Amygdala (tissue), 56 donors: ENCODE results near the gene CHML.

ENCODE experiments used
- DNase-seq, 56 donors: peaks; one replicate each; lab custom pipeline; 2025; lab: John Stamatoyannopoulos, UW

The CHML gene

DNA sequence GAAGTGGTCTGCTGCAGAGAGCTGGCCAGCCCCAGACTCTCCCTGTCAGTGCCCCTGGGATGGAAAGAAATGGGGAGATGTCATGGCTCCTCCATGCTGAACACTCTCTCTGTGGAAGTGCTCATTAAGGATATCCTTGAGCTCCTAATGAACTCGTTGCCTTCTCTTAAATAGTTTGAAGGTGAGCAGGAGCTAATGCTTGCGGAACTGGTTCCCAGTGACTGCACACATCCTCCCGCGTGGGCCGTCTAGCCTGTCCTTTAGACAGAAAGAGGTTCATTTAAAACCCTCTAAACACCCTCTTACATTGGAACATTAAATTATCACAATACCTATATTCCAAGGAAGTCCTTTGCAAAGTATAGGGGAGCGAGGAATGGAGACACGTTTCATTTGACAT is 6.0 kb upstream of the CHML start:
- DNase-seq, result no peak

DNA sequence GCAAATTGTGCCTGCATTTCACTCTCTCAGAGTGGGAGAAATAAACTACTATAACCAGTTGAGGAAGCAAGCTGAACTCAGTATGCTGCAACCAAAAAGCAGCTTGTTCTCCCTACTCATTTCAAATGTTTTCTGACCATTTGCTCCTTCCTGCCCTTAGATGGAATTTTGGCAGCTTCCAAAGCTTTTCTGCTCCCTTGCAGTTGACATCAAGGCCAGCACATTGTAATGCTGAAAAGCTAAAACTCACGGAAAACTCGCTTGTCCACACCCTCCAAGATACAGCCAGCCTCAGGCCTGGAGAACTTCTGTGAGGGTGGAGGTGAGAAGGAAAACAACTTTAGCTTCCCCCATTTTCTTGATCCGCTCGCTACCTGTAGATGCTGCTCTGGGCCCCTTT is 5.0 kb upstream of the CHML start:
- no peak for DNase-seq

DNA sequence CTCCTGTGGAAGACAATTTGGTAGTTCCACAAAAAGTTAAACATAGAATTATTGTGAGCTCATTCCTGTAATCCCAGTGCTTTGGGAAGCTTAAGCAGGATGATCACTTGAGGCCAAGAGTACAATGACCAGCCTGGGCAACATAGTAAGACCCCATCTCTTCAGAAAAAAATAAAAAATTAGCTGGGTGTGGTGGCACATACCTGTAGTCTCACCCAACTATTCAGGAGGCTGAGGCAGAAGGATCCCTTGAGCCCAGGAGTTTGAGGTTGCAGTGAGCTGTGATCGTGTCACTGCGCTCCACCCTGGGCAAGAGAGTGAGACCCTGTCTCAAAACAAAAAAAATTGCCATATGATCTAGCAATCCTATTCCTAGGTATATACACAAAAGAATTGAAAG is 4.1 kb upstream of the CHML start:
- no peak for DNase-seq

DNA sequence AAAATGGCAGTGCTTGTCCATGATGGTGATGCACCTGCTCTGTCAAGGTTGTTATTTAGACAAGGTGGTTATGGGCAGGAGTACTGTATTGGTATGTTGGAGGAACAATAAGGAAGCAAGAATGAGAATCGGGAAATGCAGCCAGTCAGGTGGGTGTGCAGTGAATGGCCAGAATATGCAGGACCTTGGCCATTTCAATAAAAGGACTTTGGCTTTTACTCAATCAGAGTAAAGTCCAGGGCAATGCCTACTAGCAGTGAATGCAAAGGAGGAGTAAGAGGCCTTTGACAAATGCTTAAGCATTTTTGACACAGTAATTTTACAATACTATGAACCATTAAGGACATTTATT is 2.4 kb upstream of the CHML start:
- no peak for DNase-seq

DNA sequence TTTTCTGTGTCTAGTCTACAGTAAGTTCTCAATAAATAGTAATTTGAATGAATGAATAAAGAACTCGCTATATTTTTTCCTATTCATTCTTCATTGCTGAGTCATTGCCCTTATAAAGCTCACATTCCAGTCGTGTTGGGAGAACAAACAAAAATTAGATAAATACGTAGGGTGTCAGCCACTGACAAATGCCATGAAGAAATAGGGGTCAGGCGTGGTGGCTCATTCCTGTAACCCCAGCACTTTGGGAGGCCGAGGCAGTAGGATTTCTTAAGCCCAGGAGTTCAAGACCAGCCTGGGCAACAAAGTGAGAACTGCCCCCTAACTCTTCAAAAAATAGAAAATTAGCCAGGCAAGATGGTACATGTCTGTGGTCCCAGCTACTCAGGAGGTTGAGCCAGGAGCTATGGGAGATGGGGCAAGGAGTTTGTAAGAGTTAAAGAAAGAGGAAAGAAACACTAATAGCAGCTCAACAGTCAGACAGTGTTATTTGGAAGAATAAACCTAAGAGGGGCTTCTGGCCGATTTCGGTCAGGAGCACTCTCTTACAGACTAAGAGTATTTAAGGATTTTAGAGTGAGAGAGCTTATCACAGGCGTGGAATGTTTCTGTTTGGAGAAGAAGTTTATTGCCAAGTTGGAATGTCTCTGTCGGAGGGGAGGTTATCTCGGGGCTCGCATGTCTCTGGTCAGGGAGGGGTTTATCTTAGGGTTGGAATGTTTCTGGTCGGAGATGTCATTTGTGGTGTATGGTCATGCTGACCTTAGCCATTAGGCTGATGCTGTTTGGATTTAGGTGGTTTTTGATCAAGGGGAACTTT is 1.8 kb upstream of the CHML start:
- no peak for DNase-seq

- DNase-seq, result peak in 2 of 56 donors; percentile 13
These were observed 876 bp upstream of the CHML start for GRCh38 chr1:241640867-241641622.

DNA sequence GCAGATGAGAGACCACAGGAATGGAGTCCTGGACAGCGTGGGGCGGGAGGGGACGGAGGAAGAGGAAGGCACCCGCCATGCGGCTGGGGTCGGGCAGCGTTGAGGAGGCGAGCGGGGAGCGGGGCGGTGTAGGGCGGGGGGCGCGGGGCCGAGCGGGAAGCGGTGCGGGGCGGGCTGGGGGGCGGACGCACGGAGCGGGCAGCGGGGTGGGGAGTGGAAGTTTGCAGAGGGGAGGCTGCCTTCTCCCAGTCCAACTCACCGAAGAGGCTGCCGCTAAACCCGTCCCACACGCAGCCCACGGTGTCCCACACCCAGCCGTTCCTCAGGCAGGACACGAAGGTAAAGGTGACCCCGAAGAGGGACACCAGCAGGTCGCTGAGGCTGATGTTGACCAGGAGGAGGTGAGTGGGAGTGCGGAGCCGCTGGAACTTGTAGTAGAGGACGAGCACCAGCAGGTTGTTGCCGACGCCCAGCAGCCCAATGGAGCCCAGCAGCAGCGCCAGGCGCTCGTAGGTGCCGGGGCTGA is 483 bp downstream of the CHML start:
- peak in 17 of 56 donors; percentile 16 to 69 (median 39) for DNase-seq

GRCh38 chr1:241638909-241639622 is 1.1 kb downstream of the CHML start:
- DNase-seq, result no peak

GRCh38 chr1:241638099-241638682 is 2.0 kb downstream of the CHML start:
- no peak for DNase-seq

- no peak for DNase-seq
These were observed 2.6 kb downstream of the CHML start for GRCh38 chr1:241637604-241638003.

DNA sequence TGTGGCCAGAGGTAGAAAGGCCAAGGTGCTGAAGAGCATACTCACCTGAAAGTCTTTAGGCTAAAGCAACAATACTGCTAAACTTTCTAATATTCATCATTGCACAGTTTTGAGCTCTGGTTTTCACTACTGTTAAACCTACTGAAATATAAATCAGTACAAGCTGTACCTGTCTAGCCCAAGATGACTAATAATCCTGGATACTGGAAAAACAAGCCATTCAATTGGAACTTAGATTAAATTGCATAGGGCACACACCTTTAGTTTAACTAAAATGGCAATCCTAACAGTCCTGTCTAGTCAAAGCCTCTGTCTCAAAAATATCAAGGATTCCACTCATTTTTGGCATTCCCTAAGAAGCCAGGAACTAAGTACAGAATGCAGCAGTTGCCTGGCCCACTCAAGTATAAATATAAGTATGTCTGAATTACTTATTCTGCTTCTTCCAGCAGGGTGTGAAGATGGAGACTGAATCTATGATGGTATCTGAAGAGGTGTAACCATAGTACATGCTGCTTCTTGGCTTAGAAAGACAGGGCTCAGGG is 3.1 kb downstream of the CHML start:
- DNase-seq, result no peak

DNA sequence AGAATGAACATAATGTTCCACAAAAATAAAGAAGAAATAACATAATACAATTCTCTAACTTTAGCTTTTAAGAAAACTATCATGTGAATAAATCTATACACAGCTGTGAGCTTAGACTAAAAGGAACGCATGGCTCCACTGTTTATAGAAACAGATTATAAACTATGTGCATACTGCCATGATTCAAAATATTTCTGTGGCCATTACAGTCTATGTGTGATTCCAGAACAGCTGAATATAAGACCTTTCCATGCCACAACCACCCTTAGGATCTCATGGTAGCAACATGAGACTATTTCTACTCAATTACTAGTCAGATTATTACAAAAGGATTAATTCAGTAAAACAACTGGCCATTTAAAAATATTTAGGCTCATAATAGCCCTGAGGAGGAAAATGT is 3.9 kb downstream of the CHML start:
- DNase-seq, result no peak

DNA sequence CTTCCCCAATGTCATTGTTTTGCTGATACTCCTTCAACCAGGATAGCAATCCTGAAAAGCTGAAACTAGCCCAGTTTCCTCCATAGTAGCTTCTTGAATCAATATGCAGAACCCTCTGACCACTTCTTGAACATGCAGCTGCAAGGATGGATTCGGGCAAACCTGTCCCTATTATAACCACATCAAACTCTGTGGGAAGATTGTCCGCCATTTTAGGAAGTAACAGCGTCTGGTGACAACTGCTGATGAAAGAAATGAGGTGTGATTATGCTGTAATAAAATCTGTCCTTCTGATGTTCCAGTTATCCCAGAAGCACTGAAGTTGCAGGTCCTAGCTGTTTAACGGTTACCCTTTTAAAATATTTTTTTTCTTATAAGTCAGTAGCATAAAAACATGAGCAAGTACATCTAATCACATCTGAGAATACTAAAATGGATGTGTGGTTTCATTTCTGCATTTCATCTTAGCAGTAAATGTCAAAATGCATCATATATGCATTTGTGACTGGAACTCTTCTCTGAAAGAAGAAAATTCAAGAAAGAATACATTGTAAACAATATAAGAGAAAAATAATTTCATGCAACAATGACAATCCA is 4.5 kb downstream of the CHML start:
- DNase-seq, result no peak

DNA sequence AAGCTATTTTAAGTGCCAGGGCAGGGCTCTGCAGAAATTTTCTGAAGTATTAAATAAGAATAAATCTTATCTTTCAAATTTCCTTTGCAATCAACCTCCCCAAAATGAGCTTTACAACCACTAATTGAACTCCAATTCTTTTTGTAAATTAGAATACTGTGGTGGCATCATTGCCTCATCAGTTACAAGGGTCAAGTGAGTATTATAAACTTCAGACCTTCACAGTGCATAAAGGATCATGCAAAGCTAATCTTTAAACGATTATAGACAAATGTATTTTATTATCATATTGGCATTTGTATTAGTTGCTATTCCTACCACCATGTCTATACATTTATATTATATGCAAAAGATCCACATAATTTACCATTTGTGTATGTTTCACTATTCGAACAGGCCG is 7.2 kb downstream of the CHML start:
- no peak for DNase-seq

DNA sequence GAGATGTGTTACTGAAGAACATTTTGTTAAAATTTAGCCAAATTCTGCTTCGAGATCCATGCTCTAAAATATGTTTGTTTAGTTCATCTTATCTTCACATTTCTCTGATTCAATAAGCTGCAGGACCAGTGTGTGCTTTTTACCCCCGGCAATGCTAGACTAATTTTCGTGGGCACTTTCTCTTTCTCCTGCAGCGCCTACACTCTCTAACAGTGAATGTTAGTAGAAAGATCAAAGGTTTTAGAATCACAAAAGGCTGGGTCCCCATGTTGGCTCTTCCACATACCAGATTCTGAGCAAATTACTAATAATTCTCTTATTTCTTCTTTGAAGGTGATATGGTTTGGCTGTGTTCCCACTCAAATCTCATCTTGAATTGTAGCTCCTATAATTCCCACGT is 8.5 kb downstream of the CHML start:
- DNase-seq, result no peak

- DNase-seq, result no peak
These were observed 9.3 kb downstream of the CHML start for GRCh38 chr1:241630899-241631298.

- no peak for DNase-seq
These were observed 9.7 kb downstream of the CHML start for GRCh38 chr1:241630476-241630875.

DNA sequence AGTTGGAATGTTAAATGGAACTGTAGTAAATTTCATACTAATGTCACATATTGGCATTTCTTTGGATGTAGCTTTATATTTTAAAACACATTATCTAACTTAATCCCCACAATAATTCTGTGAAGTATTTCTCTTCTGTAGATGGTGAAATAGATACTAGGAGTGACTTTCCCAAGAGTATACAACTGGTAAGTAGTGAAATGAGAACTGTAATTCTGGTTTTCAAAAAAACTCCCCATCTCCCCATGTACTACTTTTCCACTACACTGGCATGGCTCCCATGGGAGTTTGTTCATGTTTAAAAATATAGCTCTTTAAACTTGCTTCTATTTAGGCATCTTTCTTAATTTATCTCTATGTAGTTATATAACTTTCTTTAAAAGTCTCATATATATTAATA is 10.2 kb downstream of the CHML start:
- DNase-seq, result no peak

DNA sequence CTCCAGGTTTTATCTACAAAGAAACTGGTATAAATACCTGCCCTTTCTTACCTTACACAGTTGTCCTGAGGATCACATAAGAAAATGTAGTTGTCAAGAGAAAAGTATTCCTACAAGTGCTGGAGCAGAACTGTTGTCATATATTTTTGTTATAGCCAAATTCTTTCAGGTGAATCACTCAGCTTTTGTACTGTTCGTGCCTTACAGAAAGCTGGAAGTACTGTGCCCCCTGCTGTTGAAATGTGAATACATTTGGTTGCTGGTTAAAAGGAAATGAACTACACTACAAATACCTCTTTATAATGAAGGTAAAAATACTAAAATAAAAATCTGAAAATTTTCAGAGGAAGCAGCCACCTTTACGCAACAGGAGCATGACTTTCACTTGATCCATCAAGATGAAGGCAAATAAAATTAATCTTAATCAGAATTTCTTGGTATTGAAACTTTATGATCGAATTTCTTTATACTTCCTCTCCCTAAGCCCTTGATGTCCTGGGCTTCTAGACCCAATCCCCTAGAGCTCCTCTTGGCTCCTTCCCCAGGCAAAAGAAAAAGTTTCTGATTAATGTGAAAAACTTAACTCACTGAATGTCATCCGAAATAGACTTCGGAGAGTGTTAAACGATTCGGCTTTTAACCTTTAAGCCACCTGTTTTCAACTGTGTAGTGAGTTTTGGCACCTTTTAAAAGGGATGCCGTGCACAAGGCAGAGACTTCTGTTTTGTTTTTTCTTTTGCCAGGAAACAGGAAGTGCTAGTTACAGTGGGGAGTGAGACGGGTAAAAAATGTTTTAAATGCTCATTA is 12.5 kb downstream of the CHML start:
- DNase-seq, result peak in 2 of 56 donors; percentile 16 to 35
